Esophagus squamous epithelium (tissue), 5 donors: ENCODE measurements around the gene RHOT2. TPM values are rescaled to one million over a fixed set of nuclear protein-coding genes. Genes with fewer than 3 reads are reported as not detected.

ENCODE experiments used
- DNase-seq: peaks from one replicate; lab custom pipeline; 2025; lab: John Stamatoyannopoulos, UW
- H3K27ac ChIP-seq, 4 donors: fragments of 200-600 bp; sonication (generic); one replicate each; pipeline ENCODE4 v1.5.1; 2016 to 2019; ENCODE audit warnings: mild to moderate bottlenecking in 1 of 4
- H3K27me3 ChIP-seq, 4 donors: fragments of 200-600 bp; sonication (generic); 1 replicate in 3 of 4; 2 replicates in 1 of 4; pipeline versions ENCODE4 v1.5.1 to v1.6.0; 2017 to 2021; ENCODE audit warnings: antibody characterized with exemption in 1 of 4
- H3K36me3 ChIP-seq, 3 donors: fragments of 200-600 bp; sonication (generic); one replicate each; pipeline ENCODE4 v1.5.1; 2016 to 2019
- H3K4me1 ChIP-seq, 3 donors: fragments of 200-600 bp; sonication (generic); one replicate each; pipeline ENCODE4 v1.5.1; 2017 to 2019
- H3K4me3 ChIP-seq, 4 donors: fragments of 200-600 bp; sonication (generic); 1 replicate in 3 of 4; 2 replicates in 1 of 4; pipeline ENCODE4 v1.5.1; 2016 to 2019; ENCODE audit warnings: mild to moderate bottlenecking in 2 of 4, moderate library complexity in 1 of 4
- H3K9me3 ChIP-seq, 3 donors: fragments of 200-600 bp; sonication (generic); one replicate each; pipeline ENCODE4 v1.5.1; 2016 to 2019
- CTCF ChIP-seq, 6 experiments: fragments of 450-650 bp in 4 of 6; fragments of 200-600 bp in 2 of 6; sonication (generic) in 2 of 6; IDR thresholded peaks; one replicate each; pipeline ENCODE4 v1.5.1; 2016 to 2019; ENCODE audit warnings: antibody characterized with exemption in 6 of 6, mild to moderate bottlenecking in 4 of 6, moderate library complexity in 4 of 6
- POLR2A ChIP-seq, 4 donors: fragments of 450-650 bp; IDR thresholded peaks; one replicate each; pipeline ENCODE4 v1.6.1; 2017; ENCODE audit warnings: antibody characterized with exemption in 4 of 4, mild to moderate bottlenecking in 4 of 4, moderate library complexity in 3 of 4
- WGBS, 2 donors: methylation state at CpG; one replicate each; pipeline ENCODE4 v1.1.5; 2018; 5-methylcytosine and 5-hydroxymethylcytosine counted together
- intact Hi-C: fragments of 100-400 bp; cut with DNase I; formaldehyde crosslinking; loops from one replicate; pipeline ENCODE4 v1.15.0; 2022
- total RNA-seq, 4 donors: library from RNA; depleted of rRNA; stranded (reverse); fragments of >200 nt; gene quantifications; one replicate each; pipeline ENCODE4 v1.1.0, GENCODE V29; 2016
- donor health status: DM: yes; HTN: yes; CAD: no.

RHOT2 gene
- total RNA-seq, 4 donors from 2014 or later = 28.4 to 70.2 (median 48.9) TPM

- 94% methylated on average over 14 of the region's 29 CpGs; no CpG with 5 or more reads in 1 of the 2 donors for WGBS, 2 donors
- no peak for TF ChIP-seq POLR2A (IDR thresholded peaks at IDR 0.05)
- no peak for TF ChIP-seq CTCF (IDR thresholded peaks at IDR 0.05)
- Histone ChIP-seq H3K27me3 (peaks cover 0 to 47% (median 6%) of the 10 kb centered on the region in 4 donors), H3K4me1 (peaks cover 32 to 75% (median 37%) of the 10 kb centered on the region in 3 donors), H3K9me3 (no peaks in the 10 kb centered on the region), H3K27ac (no peak overlapping the region), H3K4me3 (no peak overlapping the region), H3K36me3 (no peaks in the 10 kb centered on the region)
- intact Hi-C loops = no loop called here
- DNase-seq = no peak
Measured at GRCh38 chr16:716768-717325, 48.9 kb downstream of the RHOT2 start.

GRCh38 chr16:717450-718245, 49.7 kb downstream of the RHOT2 start:
- intact Hi-C loops = no loop called here
- peaks cover 34 to 75% (median 40%) of the 10 kb centered on the region in 3 donors for H3K4me1 ChIP-seq
- no peak overlapping the region for H3K4me3 ChIP-seq
- H3K9me3 ChIP-seq = no peaks in the 10 kb centered on the region
- no peak overlapping the region for H3K27ac ChIP-seq
- no peaks in the 10 kb centered on the region for H3K36me3 ChIP-seq
- H3K27me3 ChIP-seq = peaks cover 0 to 41% (median 6%) of the 10 kb centered on the region in 4 donors
- DNase-seq = no peak
- TF ChIP-seq CTCF (IDR thresholded peaks at IDR 0.05) (no peak), POLR2A (IDR thresholded peaks at IDR 0.05) (no peak)
- 74% methylated on average over 14 of the region's 32 CpGs; no CpG with 5 or more reads in 1 of the 2 donors for WGBS, 2 donors

- DNase-seq = no peak
- H3K27ac ChIP-seq = no peak overlapping the region
- TF ChIP-seq POLR2A (IDR thresholded peaks at IDR 0.05) (no peak), CTCF (IDR thresholded peaks at IDR 0.05) (no peak)
- H3K36me3 ChIP-seq = no peaks in the 10 kb centered on the region
- no peak overlapping the region for H3K4me3 ChIP-seq
- H3K27me3 ChIP-seq = peaks cover 0 to 41% (median 6%) of the 10 kb centered on the region in 4 donors
- peaks cover 34 to 69% (median 40%) of the 10 kb centered on the region in 3 donors for H3K4me1 ChIP-seq
- intact Hi-C loops = no loop called here
- 86 to 100% methylated on average over 2 to 6 of the region's 9 CpGs for WGBS, 2 donors
- H3K9me3 ChIP-seq = no peaks in the 10 kb centered on the region
Measured at GRCh38 chr16:718389-718788, 50.5 kb downstream of the RHOT2 start.

- WGBS, 2 donors = 61 to 72% methylated on average over 4 to 5 of the region's 6 CpGs
Measured at GRCh38 chr16:718922-719321, 51.0 kb downstream of the RHOT2 start.

More at GRCh38 chr16:718922-719321, 51.0 kb downstream of the RHOT2 start:
- no peak overlapping the region for H3K4me3 ChIP-seq
- TF ChIP-seq POLR2A (IDR thresholded peaks at IDR 0.05) (no peak), CTCF (IDR thresholded peaks at IDR 0.05) (no peak)
- peaks cover 0 to 41% (median 6%) of the 10 kb centered on the region in 4 donors for H3K27me3 ChIP-seq
- no peaks in the 10 kb centered on the region for H3K9me3 ChIP-seq
- peaks cover 34 to 69% (median 40%) of the 10 kb centered on the region in 3 donors for H3K4me1 ChIP-seq
- intact Hi-C loops = no loop called here
- H3K27ac ChIP-seq = no peak overlapping the region
- H3K36me3 ChIP-seq = no peaks in the 10 kb centered on the region
- DNase-seq = no peak
